Measurements from ENCODE around the gene SARDH.

Gene SARDH

GRCh38 chr9:133642708-133643361 is 95.3 kb downstream of the SARDH start:
- H3K9ac ChIP-seq (ENCODE audit: low read length) = no peak overlapping the region
- no peak overlapping the region for H3K27ac ChIP-seq (ENCODE audit: low read depth, low read length)
- H3K9me3 ChIP-seq (ENCODE audit: insufficient read depth, low read depth, low read length) = peaks cover 2% of the 10 kb centered on the region
- no peak overlapping the region for H2BK12ac ChIP-seq (ENCODE audit: low read length)
- no peak overlapping the region for H3K4me3 ChIP-seq (ENCODE audit: low read depth, low read length)
- no CpG with 5 or more reads among the region's 16 CpGs for WGBS (ENCODE audit: extremely low coverage, insufficient coverage, insufficient read length)
- H3K4me2 ChIP-seq (ENCODE audit: low read length) = no peak overlapping the region
- H3K79me1 ChIP-seq (ENCODE audit: low read length) = no peaks in the 10 kb centered on the region
- H3K23ac ChIP-seq (ENCODE audit: low read length) = no peak overlapping the region
- H2AFZ ChIP-seq (ENCODE audit: insufficient read depth, low read length, poor library complexity) = no peak overlapping the region
- no peak overlapping the region for H3K4ac ChIP-seq (ENCODE audit: low read depth, low read length)
- no peak overlapping the region for H2AK5ac ChIP-seq (ENCODE audit: low read length)
- no peak overlapping the region for H4K12ac ChIP-seq (ENCODE audit: low read depth, low read length)
- H3K4me1 ChIP-seq (ENCODE audit: control insufficient read depth in 1 of 2, insufficient read depth in 2 of 2, low read length in 2 of 2) = no peaks in the 10 kb centered on the region
- H3K36me3 ChIP-seq (ENCODE audit: control insufficient read depth in 1 of 2, insufficient read depth in 2 of 2, low read length in 2 of 2) = no peaks in the 10 kb centered on the region
- H2BK120ac ChIP-seq (ENCODE audit: insufficient read depth, low read length, poor library complexity) = no peak overlapping the region
- no peaks in the 10 kb centered on the region for H3K27me3 ChIP-seq (ENCODE audit: insufficient read depth, low read length)
- no peaks in the 10 kb centered on the region for H3K79me2 ChIP-seq (ENCODE audit: control insufficient read depth, insufficient read depth, low read length, poor library complexity)
- H3K18ac ChIP-seq (ENCODE audit: low read length) = no peak overlapping the region
- no peak overlapping the region for H4K8ac ChIP-seq (ENCODE audit: low read depth, low read length)
- H4K91ac ChIP-seq (ENCODE audit: low read depth, low read length) = no peak overlapping the region
- H3K14ac ChIP-seq (ENCODE audit: low read length) = no peak overlapping the region
- DNase-seq = no peak
- H2BK5ac ChIP-seq (ENCODE audit: low read depth, low read length, poor library complexity) = no peak overlapping the region

DNA sequence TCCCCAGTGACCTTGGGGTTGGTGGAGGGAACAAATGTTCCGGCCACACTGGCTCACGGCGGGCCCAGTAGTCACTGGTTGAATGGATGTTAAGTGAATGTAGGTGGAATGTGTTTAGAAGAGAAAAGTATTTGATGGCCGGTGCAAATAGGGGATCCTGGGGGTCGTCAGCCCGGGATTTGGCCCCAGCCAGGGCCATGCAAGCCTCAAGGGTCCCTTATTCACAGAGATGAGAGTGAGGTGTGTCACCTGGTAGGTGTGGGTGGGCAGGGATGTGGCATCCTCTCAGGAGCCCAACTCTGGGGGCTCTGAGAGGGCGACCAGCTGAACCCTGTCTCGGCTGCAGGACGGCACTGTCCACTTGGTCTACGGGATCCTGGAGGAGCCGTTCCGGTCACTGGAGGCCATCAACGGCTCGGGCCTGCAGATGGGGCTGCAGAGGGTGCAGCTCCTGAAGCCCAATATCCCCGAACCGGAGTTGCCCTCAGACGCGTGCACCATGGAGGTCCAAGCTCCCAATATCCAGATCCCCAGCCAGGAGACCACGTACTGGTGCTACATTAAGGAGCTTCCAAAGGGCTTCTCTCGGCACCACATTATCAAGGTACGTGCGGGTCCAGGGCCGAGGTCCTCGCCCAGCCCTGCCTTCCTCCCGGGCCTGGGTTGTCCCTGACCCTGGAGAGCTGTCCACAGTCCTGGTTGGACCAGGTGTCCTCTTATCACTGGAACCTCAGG is 96.1 kb downstream of the SARDH start:
- Histone ChIP-seq H3K79me1 (ENCODE audit: low read length) (no peaks in the 10 kb centered on the region), H2AFZ (ENCODE audit: insufficient read depth, low read length, poor library complexity) (no peak overlapping the region), H4K12ac (ENCODE audit: low read depth, low read length) (no peak overlapping the region), H4K8ac (ENCODE audit: low read depth, low read length) (no peak overlapping the region), H2BK12ac (ENCODE audit: low read length) (no peak overlapping the region), H3K4me1 (ENCODE audit: control insufficient read depth in 1 of 2, insufficient read depth in 2 of 2, low read length in 2 of 2) (no peaks in the 10 kb centered on the region), H3K4me3 (ENCODE audit: low read depth, low read length) (no peak overlapping the region), H2BK5ac (ENCODE audit: low read depth, low read length, poor library complexity) (no peak overlapping the region), H3K9ac (ENCODE audit: low read length) (no peak overlapping the region), H3K4me2 (ENCODE audit: low read length) (no peak overlapping the region), H3K14ac (ENCODE audit: low read length) (no peak overlapping the region), H3K4ac (ENCODE audit: low read depth, low read length) (no peak overlapping the region), H2BK120ac (ENCODE audit: insufficient read depth, low read length, poor library complexity) (no peak overlapping the region), H3K79me2 (ENCODE audit: control insufficient read depth, insufficient read depth, low read length, poor library complexity) (no peaks in the 10 kb centered on the region), H2AK5ac (ENCODE audit: low read length) (no peak overlapping the region), H3K18ac (ENCODE audit: low read length) (no peak overlapping the region), H3K27me3 (ENCODE audit: insufficient read depth, low read length) (no peaks in the 10 kb centered on the region), H4K91ac (ENCODE audit: low read depth, low read length) (no peak overlapping the region), H3K27ac (ENCODE audit: low read depth, low read length) (no peak overlapping the region), H3K23ac (ENCODE audit: low read length) (no peak overlapping the region), H3K36me3 (ENCODE audit: control insufficient read depth in 1 of 2, insufficient read depth in 2 of 2, low read length in 2 of 2) (no peaks in the 10 kb centered on the region), H3K9me3 (ENCODE audit: insufficient read depth, low read depth, low read length) (peaks cover 1% of the 10 kb centered on the region)
- no peak for DNase-seq
- WGBS (ENCODE audit: extremely low coverage, insufficient coverage, insufficient read length) = 100% methylated on average over 1 of the region's 25 CpGs

DNA sequence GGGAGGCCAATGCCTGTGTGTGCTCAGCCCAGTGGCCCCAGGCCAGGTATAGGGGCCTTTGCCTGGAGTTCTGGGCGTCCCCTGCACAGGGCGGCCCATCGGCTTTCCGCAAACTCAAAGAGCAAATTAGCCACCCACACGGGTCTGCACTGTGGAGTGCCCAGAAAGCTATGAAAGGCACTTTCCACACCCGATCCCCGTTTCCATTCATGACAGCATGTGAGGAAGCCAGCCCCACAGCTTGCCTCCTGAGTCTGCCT is 96.8 kb downstream of the SARDH start:
- Histone ChIP-seq H3K4me2 (ENCODE audit: low read length) (no peak overlapping the region), H2AK5ac (ENCODE audit: low read length) (no peak overlapping the region), H3K36me3 (ENCODE audit: control insufficient read depth in 1 of 2, insufficient read depth in 2 of 2, low read length in 2 of 2) (no peaks in the 10 kb centered on the region), H3K27ac (ENCODE audit: low read depth, low read length) (no peak overlapping the region), H4K91ac (ENCODE audit: low read depth, low read length) (no peak overlapping the region), H2BK120ac (ENCODE audit: insufficient read depth, low read length, poor library complexity) (no peak overlapping the region), H3K4ac (ENCODE audit: low read depth, low read length) (no peak overlapping the region), H3K4me1 (ENCODE audit: control insufficient read depth in 1 of 2, insufficient read depth in 2 of 2, low read length in 2 of 2) (no peaks in the 10 kb centered on the region), H3K79me1 (ENCODE audit: low read length) (no peaks in the 10 kb centered on the region), H3K14ac (ENCODE audit: low read length) (no peak overlapping the region), H4K12ac (ENCODE audit: low read depth, low read length) (no peak overlapping the region), H3K27me3 (ENCODE audit: insufficient read depth, low read length) (no peaks in the 10 kb centered on the region), H2BK5ac (ENCODE audit: low read depth, low read length, poor library complexity) (no peak overlapping the region), H3K23ac (ENCODE audit: low read length) (no peak overlapping the region), H3K18ac (ENCODE audit: low read length) (no peak overlapping the region), H2AFZ (ENCODE audit: insufficient read depth, low read length, poor library complexity) (no peak overlapping the region), H3K9ac (ENCODE audit: low read length) (no peak overlapping the region), H3K9me3 (ENCODE audit: insufficient read depth, low read depth, low read length) (peaks cover 1% of the 10 kb centered on the region), H2BK12ac (ENCODE audit: low read length) (no peak overlapping the region), H3K4me3 (ENCODE audit: low read depth, low read length) (no peak overlapping the region), H4K8ac (ENCODE audit: low read depth, low read length) (no peak overlapping the region), H3K79me2 (ENCODE audit: control insufficient read depth, insufficient read depth, low read length, poor library complexity) (no peaks in the 10 kb centered on the region)
- no peak for DNase-seq
- WGBS (ENCODE audit: extremely low coverage, insufficient coverage, insufficient read length) = no CpG with 5 or more reads among the region's 7 CpGs

DNA sequence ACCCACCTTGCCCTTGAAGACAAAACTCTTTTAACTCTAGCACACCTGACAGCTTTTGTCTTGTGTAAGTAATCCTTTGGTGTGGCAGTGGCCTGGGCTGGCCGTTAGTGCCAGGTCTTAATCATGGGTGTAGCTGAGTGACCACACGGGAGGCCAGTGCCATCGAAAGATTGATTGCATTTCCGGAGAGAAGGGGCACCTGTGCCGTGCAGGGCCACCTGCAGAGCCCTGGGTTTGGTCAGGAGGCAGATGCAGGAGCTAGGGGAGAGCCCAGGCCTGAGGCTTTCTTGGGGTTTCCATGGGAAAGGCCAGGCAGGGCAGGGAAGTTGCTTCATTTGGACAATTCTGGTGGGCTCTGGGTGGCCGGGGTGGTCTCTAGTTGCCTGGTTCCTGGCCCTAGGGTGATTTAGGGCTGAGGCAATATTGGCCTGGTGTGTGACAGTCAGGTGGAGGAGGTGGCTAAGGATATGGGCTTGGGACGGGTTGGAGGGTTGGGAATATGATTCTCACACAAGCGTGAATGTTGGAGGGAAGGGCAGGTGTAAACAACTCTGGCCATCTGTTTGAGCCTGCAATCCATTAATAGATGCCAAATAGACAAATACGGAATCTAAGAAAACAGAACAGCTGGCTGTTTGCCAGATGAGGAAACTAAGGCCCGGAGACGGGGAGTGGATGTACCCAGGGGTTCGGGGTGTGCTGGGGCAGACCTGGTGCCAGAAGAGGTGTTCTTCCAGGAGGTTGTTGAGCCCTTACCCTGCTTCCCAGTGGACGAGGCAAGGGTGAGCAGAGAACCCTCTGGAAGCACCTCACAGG is 97.4 kb downstream of the SARDH start:
- H2AK5ac ChIP-seq (ENCODE audit: low read length) = no peak overlapping the region
- H3K4me2 ChIP-seq (ENCODE audit: low read length) = no peak overlapping the region
- no peak overlapping the region for H3K23ac ChIP-seq (ENCODE audit: low read length)
- no peak overlapping the region for H4K8ac ChIP-seq (ENCODE audit: low read depth, low read length)
- H3K36me3 ChIP-seq (ENCODE audit: control insufficient read depth in 1 of 2, insufficient read depth in 2 of 2, low read length in 2 of 2) = no peaks in the 10 kb centered on the region
- H2BK120ac ChIP-seq (ENCODE audit: insufficient read depth, low read length, poor library complexity) = no peak overlapping the region
- no peak overlapping the region for H2BK5ac ChIP-seq (ENCODE audit: low read depth, low read length, poor library complexity)
- no peak overlapping the region for H3K4me3 ChIP-seq (ENCODE audit: low read depth, low read length)
- H3K9me3 ChIP-seq (ENCODE audit: insufficient read depth, low read depth, low read length) = peaks cover 1% of the 10 kb centered on the region
- no peak overlapping the region for H3K9ac ChIP-seq (ENCODE audit: low read length)
- no peak overlapping the region for H4K91ac ChIP-seq (ENCODE audit: low read depth, low read length)
- no peaks in the 10 kb centered on the region for H3K4me1 ChIP-seq (ENCODE audit: control insufficient read depth in 1 of 2, insufficient read depth in 2 of 2, low read length in 2 of 2)
- H3K18ac ChIP-seq (ENCODE audit: low read length) = no peak overlapping the region
- no peak overlapping the region for H2AFZ ChIP-seq (ENCODE audit: insufficient read depth, low read length, poor library complexity)
- H3K79me2 ChIP-seq (ENCODE audit: control insufficient read depth, insufficient read depth, low read length, poor library complexity) = no peaks in the 10 kb centered on the region
- no peak overlapping the region for H4K12ac ChIP-seq (ENCODE audit: low read depth, low read length)
- H2BK12ac ChIP-seq (ENCODE audit: low read length) = no peak overlapping the region
- no CpG with 5 or more reads among the region's 13 CpGs for WGBS (ENCODE audit: extremely low coverage, insufficient coverage, insufficient read length)
- no peak overlapping the region for H3K27ac ChIP-seq (ENCODE audit: low read depth, low read length)
- H3K27me3 ChIP-seq (ENCODE audit: insufficient read depth, low read length) = no peaks in the 10 kb centered on the region
- no peak overlapping the region for H3K14ac ChIP-seq (ENCODE audit: low read length)
- H3K4ac ChIP-seq (ENCODE audit: low read depth, low read length) = no peak overlapping the region
- no peaks in the 10 kb centered on the region for H3K79me1 ChIP-seq (ENCODE audit: low read length)
- no peak for DNase-seq
